CD14-positive monocyte (primary cell): ENCODE data around the gene MRPL32. TPM values are rescaled to one million over a fixed set of nuclear protein-coding genes. Genes with fewer than 3 reads are reported as not detected.

ENCODE experiments used
- DNase-seq, 3 donors: peaks; one replicate each; pipeline ENCODE4 v3.0.0-alpha.2; 2011 to 2022
- H2AFZ ChIP-seq: 2 replicates; pipeline ENCODE4 v1.6.0; 2012; ENCODE audit warnings: mild to moderate bottlenecking, low read depth, low read length, inconsistent platforms; ENCODE audit not compliant: insufficient read depth, poor library complexity, severe bottlenecking
- H3K27ac ChIP-seq, 2 donors: 1 replicate in 1 of 2; 2 replicates in 1 of 2; pipeline ENCODE4 v1.5.1; 2012 to 2013; ENCODE audit warnings: low read length in 2 of 2, control low read depth in 1 of 2, inconsistent platforms in 1 of 2, low read depth in 1 of 2, mild to moderate bottlenecking in 1 of 2
- H3K27me3 ChIP-seq, 2 donors: one replicate each; pipeline versions ENCODE4 v1.6.0 to v1.6.1; 2011 to 2013; ENCODE audit warnings: low read length in 2 of 2; ENCODE audit not compliant: control insufficient read depth in 2 of 2, insufficient read depth in 2 of 2
- H3K36me3 ChIP-seq, 2 donors: replicated peaks in 1 of 2; 1 replicate in 1 of 2; 2 replicates in 1 of 2; pipeline versions ENCODE4 v1.5.1 to v1.6.1; 2012 to 2013; ENCODE audit warnings: low read length in 2 of 2, control low read depth in 1 of 2, inconsistent platforms in 1 of 2, mild to moderate bottlenecking in 1 of 2; ENCODE audit not compliant: insufficient read depth in 2 of 2, control insufficient read depth in 1 of 2
- H3K4me1 ChIP-seq, 2 donors: 1 replicate in 1 of 2; 2 replicates in 1 of 2; pipeline versions ENCODE4 v1.5.1 to v1.6.1; 2012 to 2013; ENCODE audit warnings: low read length in 2 of 2, control low read depth in 1 of 2, inconsistent platforms in 1 of 2, mild to moderate bottlenecking in 1 of 2, moderate library complexity in 1 of 2; ENCODE audit not compliant: insufficient read depth in 2 of 2, control insufficient read depth in 1 of 2
- H3K4me2 ChIP-seq: replicated peaks from 2 replicates; pipeline ENCODE3; 2012; ENCODE audit warnings: low read length, moderate library complexity, mild to moderate bottlenecking; ENCODE audit not compliant: poor library complexity, severe bottlenecking; ENCODE audit errors: extremely low read depth
- H3K4me3 ChIP-seq, 3 experiments: fragments of 200-600 bp in 1 of 3; sonication (generic) in 1 of 3; replicated peaks in 1 of 3; 1 replicate in 2 of 3; 2 replicates in 1 of 3; pipeline ENCODE4 v1.5.1; 2011 to 2013; ENCODE audit warnings: low read length in 3 of 3, mild to moderate bottlenecking in 3 of 3, control low read depth in 2 of 3, low read depth in 2 of 3, inconsistent platforms in 1 of 3, moderate library complexity in 1 of 3
- H3K79me2 ChIP-seq: 2 replicates; pipeline ENCODE4 v1.6.0; 2012; ENCODE audit warnings: mild to moderate bottlenecking, control low read depth, inconsistent platforms, low read length, moderate library complexity; ENCODE audit not compliant: insufficient read depth
- H3K9ac ChIP-seq: 2 replicates; pipeline ENCODE4 v1.6.0; 2017; ENCODE audit warnings: low read length, mild to moderate bottlenecking; ENCODE audit not compliant: insufficient read depth, poor library complexity, severe bottlenecking
- H3K9me3 ChIP-seq, 2 donors: replicated peaks in 1 of 2; 1 replicate in 1 of 2; 2 replicates in 1 of 2; pipeline versions ENCODE4 v1.5.1 to v1.6.1; 2012 to 2013; ENCODE audit warnings: low read length in 2 of 2, control low read depth in 1 of 2; ENCODE audit not compliant: control insufficient read depth in 1 of 2, insufficient read depth in 1 of 2
- H4K20me1 ChIP-seq: 2 replicates; pipeline ENCODE4 v1.6.0; 2012; ENCODE audit warnings: mild to moderate bottlenecking, low read length, control low read depth, moderate library complexity; ENCODE audit not compliant: insufficient read depth
- H3K27ac Mint-ChIP-seq, 7 donors: one replicate each; pipeline ENCODE4 v1.8.0; 2020; ENCODE audit warnings: mild to moderate bottlenecking in 7 of 7, mixed read lengths in 7 of 7, moderate library complexity in 6 of 7, inconsistent platforms in 2 of 7
- H3K27me3 Mint-ChIP-seq, 3 donors: one replicate each; pipeline ENCODE4 v1.8.0; 2021 to 2022; ENCODE audit warnings: low read depth in 3 of 3, mild to moderate bottlenecking in 3 of 3, mixed read lengths in 3 of 3, moderate library complexity in 3 of 3, inconsistent platforms in 1 of 3
- H3K36me3 Mint-ChIP-seq, 2 donors: one replicate each; pipeline ENCODE4 v1.8.0; 2020; ENCODE audit warnings: mixed read lengths in 2 of 2, inconsistent platforms in 1 of 2, mild to moderate bottlenecking in 1 of 2
- H3K4me1 Mint-ChIP-seq: one replicate; pipeline ENCODE4 v1.8.0; 2020; ENCODE audit warnings: mild to moderate bottlenecking, mixed read lengths
- H3K4me3 Mint-ChIP-seq, 2 donors: one replicate each; pipeline ENCODE4 v1.8.0; 2020; ENCODE audit warnings: mild to moderate bottlenecking in 2 of 2, mixed read lengths in 2 of 2, moderate library complexity in 1 of 2
- H3K9me3 Mint-ChIP-seq, 7 donors: one replicate each; pipeline ENCODE4 v1.8.0; 2020 to 2022; ENCODE audit warnings: mixed read lengths in 7 of 7, mild to moderate bottlenecking in 6 of 7, moderate library complexity in 6 of 7, inconsistent platforms in 2 of 7
- CTCF ChIP-seq: fragments of 200-600 bp; IDR thresholded peaks from one replicate; pipeline ENCODE4 v1.8.0; 2022; ENCODE audit warnings: antibody characterized with exemption, mild to moderate bottlenecking
- WGBS: methylation state at CpG from one replicate; pipeline ENCODE4 v1.1.5; 2013; ENCODE audit warnings: missing lambda C conversion rate; ENCODE audit not compliant: insufficient coverage; 5-methylcytosine and 5-hydroxymethylcytosine counted together
- intact Hi-C, 2 donors: fragments of 100-400 bp; cut with micrococcal nuclease; formaldehyde crosslinking; loops; one replicate each; pipeline versions ENCODE4 v1.15.0 to v1.15.1; 2023
- polyA plus RNA-seq, 3 donors: library from polyadenylated mRNA; depleted of rRNA in 1 of 3; unstranded in 2 of 3; stranded (reverse) in 1 of 3; fragments of 300-500 nt in 2 of 3; fragments of >200 nt in 1 of 3; fragmentation: Illumina TruSeq in 2 of 3; gene quantifications; 1 replicate in 2 of 3; 2 replicates in 1 of 3; pipeline ENCODE4 v1.2.3, GENCODE V29; 2012 to 2021

MRPL32 gene
- polyA plus RNA-seq, 3 donors = 23.4 to 49.6 (median 39.5) TPM

- intact Hi-C loops = no loop called here
- Histone ChIP-seq H3K4me1 (no peaks in the 10 kb centered on the region), H3K9ac (no peak overlapping the region), H3K27me3 (no peaks in the 10 kb centered on the region), H3K79me2 (no peaks in the 10 kb centered on the region), H3K9me3 (no peaks in the 10 kb centered on the region), H3K4me2 (no peak overlapping the region), H3K4me3 (no peak overlapping the region), H3K36me3 (no peaks in the 10 kb centered on the region), H4K20me1 (no peaks in the 10 kb centered on the region), H2AFZ (no peak overlapping the region), H3K27ac (no peak overlapping the region)
- Mint-ChIP-seq H3K27ac (no peak overlapping the region), H3K36me3 (no peaks in the 10 kb centered on the region), H3K9me3 (peaks cover 0 to 10% (median 3%) of the 10 kb centered on the region in 7 donors), H3K4me1 (no peaks in the 10 kb centered on the region), H3K4me3 (no peak overlapping the region), H3K27me3 (peaks cover 4 to 5% (median 5%) of the 10 kb centered on the region in 3 donors)
- no peak for TF ChIP-seq CTCF
- no peak for DNase-seq
- 67% methylated on average over 1 of the region's 2 CpGs for WGBS
Observed at GRCh38 chr7:42964293-42964692, 32.1 kb downstream of the MRPL32 start.

- DNase-seq = peak in 1 of 3 donors; percentile 4
- peaks cover 0 to 8% (median 3%) of the 10 kb centered on the region in 7 donors for H3K9me3 Mint-ChIP-seq
- H3K27me3 Mint-ChIP-seq = peaks cover 4 to 5% (median 5%) of the 10 kb centered on the region in 3 donors
- H3K36me3 Mint-ChIP-seq = no peaks in the 10 kb centered on the region
- H3K9me3 ChIP-seq = no peaks in the 10 kb centered on the region
- peak overlapping the region in 1 of 7 donors; percentile 16 for H3K27ac Mint-ChIP-seq
- TF ChIP-seq CTCF = no peak
- H3K4me1 Mint-ChIP-seq = no peaks in the 10 kb centered on the region
- no peak overlapping the region for H3K4me3 Mint-ChIP-seq
- no peaks in the 10 kb centered on the region for H3K4me1 ChIP-seq
- intact Hi-C loops = no loop called here
- no peaks in the 10 kb centered on the region for H4K20me1 ChIP-seq
- H3K36me3 ChIP-seq = no peaks in the 10 kb centered on the region
- no peak overlapping the region for H3K4me3 ChIP-seq
- WGBS = 82% methylated on average over 3 of the region's 6 CpGs
- H3K79me2 ChIP-seq = no peaks in the 10 kb centered on the region
- H3K27ac ChIP-seq = no peak overlapping the region
- H3K27me3 ChIP-seq = no peaks in the 10 kb centered on the region
- no peak overlapping the region for H2AFZ ChIP-seq
- H3K4me2 ChIP-seq = no peak overlapping the region
- H3K9ac ChIP-seq = no peak overlapping the region
Observed at GRCh38 chr7:42964849-42965805, 33.0 kb downstream of the MRPL32 start.
